ENCODE measurements around the gene DBN1. TPM values are rescaled to one million over a fixed set of nuclear protein-coding genes. Genes with fewer than 3 reads are reported as not detected.

Gene DBN1
- total and polyA plus RNA-seq, 2 of the 8 experiments (the other 6 are each of a cell fraction or from before 2014, with no cell fraction given): 168 to 333 TPM

- Histone ChIP-seq H3K4me1 (replicated peaks in 1 of 4; ENCODE audit: control insufficient read depth in 3 of 4, insufficient read depth in 4 of 4, low read length in 3 of 4) (peaks cover 0 to 31% (median 27%) of the 10 kb centered on the region in 4 experiments; a peak in 6 of 7 replicates), H2BK120ac (replicated peaks; ENCODE audit: low read depth, low read length) (no peak overlapping the region), H4K20me1 (replicated peaks in 1 of 2; ENCODE audit: control insufficient read depth in 1 of 2, insufficient read depth in 2 of 2, low read length in 2 of 2) (no peaks in the 10 kb centered on the region), H3K79me2 (ENCODE audit: control insufficient read depth in 1 of 2, insufficient read depth in 2 of 2, low read length in 2 of 2) (peaks cover 0 to 8% of the 10 kb centered on the region in 2 experiments; a peak in 1 of 4 replicates), H3K27ac (ENCODE audit: low read depth, low read length) (no peak overlapping the region; the same call in 1 of the 2 replicates), H4K8ac (ENCODE audit: extremely low read depth, insufficient read depth, low read length) (no peak overlapping the region), H3K27me3 (replicated peaks in 1 of 4; ENCODE audit: control insufficient read depth in 3 of 4, extremely low read depth in 1 of 4, insufficient read depth in 3 of 4, low read length in 3 of 4) (peaks cover 2 to 12% (median 11%) of the 10 kb centered on the region in 4 experiments; a peak in 6 of 7 replicates), H3K56ac (replicated peaks; ENCODE audit: insufficient read length, low read depth, low read length) (no peak overlapping the region), H4K5ac (ENCODE audit: insufficient read length, low read depth, low read length) (no peak overlapping the region), H2BK20ac (ENCODE audit: low read length) (peak overlapping the region; percentile 72; the same call in 1 of the 2 replicates), H4K91ac (replicated peaks; ENCODE audit: insufficient read length, low read length) (no peak overlapping the region), H3K4me3 (ENCODE audit: extremely low read depth in 1 of 4, insufficient read depth in 2 of 4, low read depth in 3 of 4, low read length in 4 of 4) (peak overlapping the region; percentile 61 to 83 (median 64)), H2AK5ac (ENCODE audit: low read depth, low read length) (no peak overlapping the region), H3K23me2 (ENCODE audit: low read depth, low read length) (peaks cover 10% of the 10 kb centered on the region), H3K79me1 (ENCODE audit: low read depth, low read length) (no peaks in the 10 kb centered on the region; the same call in 1 of the 2 replicates), H3K18ac (ENCODE audit: extremely low read depth, low read length) (peak overlapping the region; percentile 19; the same call in 1 of the 2 replicates), H3K23ac (ENCODE audit: insufficient read length) (no peak overlapping the region), H2BK15ac (ENCODE audit: low read length) (peak overlapping the region; percentile 92), H2BK12ac (ENCODE audit: low read depth, low read length) (peak overlapping the region; percentile 68; the same call in 1 of the 2 replicates), H3K9ac (replicated peaks in 1 of 4; ENCODE audit: extremely low read depth in 1 of 4, low read depth in 3 of 4, low read length in 3 of 4) (peak overlapping the region in 3 of 4 experiments; percentile 0 to 39 (median 20); a peak in 3 of 7 replicates), H3K4me2 (ENCODE audit: insufficient read depth in 1 of 2, low read depth in 2 of 2, low read length in 2 of 2) (peak overlapping the region; percentile 84 to 88), H2BK5ac (ENCODE audit: low read depth, low read length) (peak overlapping the region; percentile 35; the same call in 1 of the 2 replicates), H3K4ac (replicated peaks; ENCODE audit: insufficient read length, low read depth, low read length) (peak overlapping the region; percentile 18), H3K36me3 (ENCODE audit: control insufficient read depth in 2 of 4, insufficient read depth in 4 of 4, low read length in 3 of 4) (peaks cover 0 to 5% (median 2%) of the 10 kb centered on the region in 4 experiments; a peak in 3 of 8 replicates), H2AFZ (ENCODE audit: low read length) (no peak overlapping the region), H3K14ac (ENCODE audit: insufficient read length) (no peak overlapping the region), H3K9me3 (ENCODE audit: insufficient read depth in 2 of 2, low read depth in 1 of 2, low read length in 1 of 2) (no peaks in the 10 kb centered on the region)
- ChIA-PET POLR2A (ENCODE audit: partially characterized antibody) (interaction anchor here (0.6 to 67.5 kb wide), 14 partner anchors 17 to 149 kb away, joined by 3 to 3349 read pairs (median 4); partner anchors contain the start of genes DBN1, DDX41, DOK3 and GRK6), CTCF (ENCODE audit: partially characterized antibody) (interaction anchor here (0.6 to 20.8 kb wide), 7 partner anchors 8 to 189 kb away, joined by 3 to 306 read pairs (median 3); partner anchors contain the start of genes DOK3 and PRR7)
- DNase-seq (ENCODE audit: low read depth in 1 of 2, low spot score in 2 of 2): no peak
- peak in 1 of 2 experiments; percentile 11; a peak in 1 of 4 replicates for TF ChIP-seq SIN3A (conservative IDR thresholded peaks at IDR 0.05 in 1 of 2, IDR thresholded peaks at IDR 0.05 in 1 of 2; ENCODE audit: low read depth in 1 of 2, low read length in 2 of 2)
- 0 out of 2 replicates have a peak, but pooled peaks have one; percentile 53 for TF ChIP-seq GABPA (IDR thresholded peaks at IDR 0.05; ENCODE audit: borderline replicate concordance, insufficient read depth, low read length)
- TF ChIP-seq SRF (IDR thresholded peaks at IDR 0.05; ENCODE audit: low read depth, low read length): no peak
- peak; percentile 99 for TF ChIP-seq CEBPB (IDR thresholded peaks at IDR 0.05; ENCODE audit: low read depth, low read length)
- TF ChIP-seq KDM4A (IDR thresholded peaks at IDR 0.05; ENCODE audit: low read depth, low read length, severe bottlenecking): peak; percentile 73
- FAIRE-seq: no peak
- WGBS, 2 experiments (ENCODE audit: extremely low coverage in 1 of 2, insufficient coverage in 1 of 2, insufficient read length in 1 of 2, insufficient replicate concordance in 2 of 2, low coverage in 1 of 2, low lambda C conversion rate in 2 of 2, missing lambda C conversion rate in 1 of 2): 21% methylated on average over 41 of the region's 48 CpGs; no CpG with 5 or more reads in 1 of the 2 experiments
Measured at GRCh38 chr5:177498013-177498787, 24.8 kb upstream of the DBN1 start.
